Testis (tissue), 2 donors: ENCODE data around the gene CHRNE.

Source experiments
- CTCF ChIP-seq, 3 experiments: fragments of 450-650 bp in 2 of 3; fragments of 200-600 bp in 1 of 3; sonication (generic) in 1 of 3; IDR thresholded peaks; one replicate each; pipeline ENCODE4 v1.5.1; 2016 to 2019; ENCODE audit warnings: antibody characterized with exemption in 3 of 3, mild to moderate bottlenecking in 2 of 3, moderate library complexity in 1 of 3
- POLR2A ChIP-seq: fragments of 450-650 bp; IDR thresholded peaks from one replicate; pipeline ENCODE4 v1.6.1; 2017; ENCODE audit warnings: antibody characterized with exemption, mild to moderate bottlenecking, moderate library complexity

GRCh38 chr17:4934173-4934979 is 31.5 kb upstream of the CHRNE start:
- no peak for TF ChIP-seq CTCF (IDR thresholded peaks at IDR 0.05)
- no peak for TF ChIP-seq POLR2A
